Measurements from ENCODE around the gene BCLAF1.

Gene BCLAF1

DNA sequence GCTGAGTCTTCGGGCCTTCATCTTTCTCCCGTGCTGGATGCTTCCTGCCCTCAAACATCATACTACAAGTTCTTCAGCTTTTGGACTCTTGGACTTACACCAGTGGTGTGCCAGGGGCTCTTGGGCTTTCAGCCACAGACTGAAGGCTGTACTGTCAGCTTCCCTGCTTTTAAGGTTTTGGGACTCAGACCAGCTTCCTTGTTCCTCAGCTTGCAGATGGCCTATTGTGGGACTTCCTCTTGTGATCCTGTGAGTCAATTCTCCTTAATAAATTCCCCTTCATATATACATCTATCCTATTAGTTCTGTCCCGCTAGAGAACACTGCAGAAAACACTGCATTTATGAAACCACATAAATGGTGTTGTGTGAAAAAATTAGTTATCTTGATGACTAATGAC lies 13.9 kb upstream of the BCLAF1 start:
- Histone ChIP-seq H3K9me3 (ENCODE audit: low read depth, low read length) (no peaks in the 10 kb centered on the region), H3K36me3 (ENCODE audit: insufficient read depth, low read length) (no peaks in the 10 kb centered on the region), H3K27ac (no peak overlapping the region), H3K4me3 (no peak overlapping the region), H3K9ac (ENCODE audit: insufficient read length) (no peak overlapping the region)
- TF ChIP-seq EZH2 (IDR thresholded peaks at IDR 0.05) (no peak), POLR2AphosphoS5 (IDR thresholded peaks at IDR 0.05; ENCODE audit: borderline replicate concordance, low read depth, low read length) (no peak), FOXP2 (optimal IDR thresholded peaks at IDR 0.05; ENCODE audit: control extremely low read depth, extremely low read length, insufficient read depth) (no peak)
- no peak for DNase-seq (ENCODE audit: low read depth, low spot score)

DNA sequence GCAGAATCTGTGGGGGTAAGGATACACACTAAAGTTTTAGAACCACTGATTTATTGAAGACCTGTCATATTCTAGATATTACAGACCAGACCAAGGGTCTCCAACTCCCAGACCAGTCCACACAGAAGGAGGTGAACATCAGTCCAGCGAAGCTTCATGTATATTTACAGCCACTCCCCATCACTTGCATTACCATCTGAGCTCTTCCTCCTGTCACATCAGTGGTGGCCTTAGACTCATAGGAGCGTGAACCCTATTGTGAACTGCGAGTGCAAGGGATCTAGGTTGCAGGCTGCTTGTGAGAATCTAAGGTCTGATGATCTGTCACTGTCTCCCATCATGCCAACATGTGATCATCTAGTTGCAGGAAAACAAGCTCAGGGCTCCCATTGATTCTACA lies 5.0 kb upstream of the BCLAF1 start:
- Histone ChIP-seq H3K9me3 (ENCODE audit: low read depth, low read length) (no peaks in the 10 kb centered on the region), H3K4me3 (no peak overlapping the region), H3K27ac (no peak overlapping the region), H3K36me3 (ENCODE audit: insufficient read depth, low read length) (no peaks in the 10 kb centered on the region), H3K9ac (ENCODE audit: insufficient read length) (no peak overlapping the region)
- DNase-seq (ENCODE audit: low read depth, low spot score): no peak
- TF ChIP-seq POLR2AphosphoS5 (IDR thresholded peaks at IDR 0.05; ENCODE audit: borderline replicate concordance, low read depth, low read length) (no peak), FOXP2 (optimal IDR thresholded peaks at IDR 0.05; ENCODE audit: control extremely low read depth, extremely low read length, insufficient read depth) (no peak), EZH2 (IDR thresholded peaks at IDR 0.05) (no peak)

DNA sequence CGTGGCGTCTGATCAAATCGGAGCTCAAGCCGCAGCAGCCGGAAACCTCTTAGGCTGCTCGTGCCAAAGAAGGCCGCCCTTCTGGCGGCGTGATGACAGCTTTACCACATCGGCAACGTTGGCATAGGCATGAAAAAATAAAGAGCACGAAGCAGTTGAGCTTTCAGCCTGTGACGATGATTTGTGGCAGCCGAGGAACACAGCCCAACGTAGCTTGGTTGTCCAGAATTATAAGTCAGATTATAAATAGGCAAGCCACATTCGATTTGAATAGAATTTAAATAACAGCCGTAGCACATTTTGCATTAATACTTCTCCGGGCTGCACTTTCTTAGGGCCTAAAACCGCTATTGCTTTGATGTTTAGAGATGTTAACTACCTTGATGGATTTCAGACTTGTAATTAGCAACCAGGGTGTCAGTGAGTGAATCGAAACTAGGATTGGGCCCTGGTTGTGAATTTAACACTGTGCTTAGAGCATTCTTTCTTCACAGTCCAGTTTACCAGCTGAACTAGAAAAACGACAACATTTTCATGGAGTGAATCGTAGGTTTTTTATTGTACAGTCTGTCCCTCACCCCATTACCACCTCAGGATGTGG lies 864 bp upstream of the BCLAF1 start:
- DNase-seq (ENCODE audit: low read depth, low spot score): peak; percentile 52
- peaks cover 23% of the 10 kb centered on the region for H3K36me3 ChIP-seq (ENCODE audit: insufficient read depth, low read length)
- H3K9me3 ChIP-seq (ENCODE audit: low read depth, low read length): no peaks in the 10 kb centered on the region
- H3K27ac ChIP-seq: peak overlapping the region; percentile 100
- peak overlapping the region; percentile 100 for H3K4me3 ChIP-seq
- no peak for TF ChIP-seq FOXP2 (optimal IDR thresholded peaks at IDR 0.05; ENCODE audit: control extremely low read depth, extremely low read length, insufficient read depth)
- no peak for TF ChIP-seq POLR2AphosphoS5 (IDR thresholded peaks at IDR 0.05; ENCODE audit: borderline replicate concordance, low read depth, low read length)
- no peak for TF ChIP-seq EZH2 (IDR thresholded peaks at IDR 0.05)
- H3K9ac ChIP-seq (ENCODE audit: insufficient read length): peak overlapping the region; percentile 100

DNA sequence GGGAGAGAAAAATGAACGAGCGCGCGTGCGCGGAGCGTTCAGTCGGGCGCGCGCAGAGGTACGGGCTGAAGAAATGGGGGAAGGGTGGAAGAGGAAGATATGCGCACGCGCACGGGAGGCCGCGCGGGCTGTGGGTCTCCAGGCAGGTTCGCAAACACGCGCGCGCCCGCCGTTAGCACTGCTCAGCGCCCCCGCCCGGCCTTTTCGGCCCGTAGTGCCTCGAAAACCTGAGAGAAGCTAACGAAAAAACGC lies 393 bp downstream of the BCLAF1 start:
- Histone ChIP-seq H3K27ac (peak overlapping the region; percentile 100), H3K9me3 (ENCODE audit: low read depth, low read length) (no peaks in the 10 kb centered on the region), H3K9ac (ENCODE audit: insufficient read length) (peak overlapping the region; percentile 100), H3K36me3 (ENCODE audit: insufficient read depth, low read length) (peaks cover 34% of the 10 kb centered on the region), H3K4me3 (peak overlapping the region; percentile 100)
- TF ChIP-seq FOXP2 (optimal IDR thresholded peaks at IDR 0.05; ENCODE audit: control extremely low read depth, extremely low read length, insufficient read depth): no peak
- DNase-seq (ENCODE audit: low read depth, low spot score): no peak

DNA sequence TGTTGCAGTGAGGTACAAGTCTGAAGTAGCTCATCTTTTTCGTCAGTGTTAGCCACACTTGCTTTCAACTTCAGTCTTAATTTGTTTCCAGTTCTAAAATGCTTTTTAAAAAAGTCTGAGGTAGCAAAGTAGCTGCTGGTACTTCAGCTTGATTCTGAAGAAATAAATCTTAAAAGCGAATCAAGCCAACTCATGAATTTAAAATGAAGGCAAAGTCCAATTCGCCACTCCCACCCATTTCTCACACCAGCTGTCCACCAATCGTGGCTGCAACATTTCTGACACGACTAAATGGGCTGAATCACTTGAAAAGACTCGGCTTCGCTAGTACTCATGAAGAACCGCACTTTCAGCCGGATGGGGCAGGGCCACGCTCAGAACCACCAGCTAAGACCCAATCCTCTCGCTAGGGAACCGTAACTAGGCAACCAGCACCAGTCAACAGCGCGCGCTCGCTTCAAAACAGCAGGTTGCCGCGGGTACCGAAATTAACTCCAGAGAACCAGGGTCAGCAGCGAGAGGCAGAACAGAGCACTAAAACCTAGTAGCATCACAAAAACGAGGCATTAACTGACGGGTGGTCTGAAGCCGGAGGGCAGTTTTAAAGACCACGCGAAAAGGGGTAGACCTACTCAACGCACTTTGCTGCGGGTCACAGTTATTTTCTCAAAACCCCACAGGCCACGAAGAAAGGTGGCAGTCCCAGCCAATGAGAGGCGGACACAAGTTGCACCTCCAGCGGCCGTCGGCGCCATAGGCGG lies 900 bp downstream of the BCLAF1 start:
- TF ChIP-seq POLR2AphosphoS5 (IDR thresholded peaks at IDR 0.05; ENCODE audit: borderline replicate concordance, low read depth, low read length) (no peak), FOXP2 (optimal IDR thresholded peaks at IDR 0.05; ENCODE audit: control extremely low read depth, extremely low read length, insufficient read depth) (no peak), EZH2 (IDR thresholded peaks at IDR 0.05) (no peak)
- DNase-seq (ENCODE audit: low read depth, low spot score): no peak
- Histone ChIP-seq H3K36me3 (ENCODE audit: insufficient read depth, low read length) (peaks cover 34% of the 10 kb centered on the region), H3K9me3 (ENCODE audit: low read depth, low read length) (no peaks in the 10 kb centered on the region), H3K9ac (ENCODE audit: insufficient read length) (peak overlapping the region; percentile 100), H3K27ac (peak overlapping the region; percentile 100), H3K4me3 (peak overlapping the region; percentile 100)

DNA sequence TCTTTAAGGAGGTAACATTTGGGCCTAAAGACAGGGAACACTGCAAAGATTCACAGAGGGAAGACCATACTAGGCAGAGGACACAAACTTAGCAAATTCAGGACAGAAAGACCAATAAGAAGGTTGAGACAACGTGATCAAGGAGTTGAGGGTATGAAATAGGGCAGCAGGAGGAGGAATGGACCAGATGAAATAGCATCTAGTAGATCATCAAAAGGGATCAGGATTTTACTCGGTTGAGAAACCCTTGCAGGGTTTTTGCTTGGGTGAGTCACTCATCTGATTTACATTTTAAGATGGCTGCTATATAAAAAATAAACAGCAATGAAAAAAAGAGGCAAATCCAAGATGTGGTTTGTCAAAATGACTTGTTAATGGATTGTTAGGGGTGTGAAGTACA lies 4.7 kb downstream of the BCLAF1 start:
- no peak for DNase-seq (ENCODE audit: low read depth, low spot score)
- peak overlapping the region; percentile 35 for H3K4me3 ChIP-seq
- H3K27ac ChIP-seq: no peak overlapping the region
- no peaks in the 10 kb centered on the region for H3K9me3 ChIP-seq (ENCODE audit: low read depth, low read length)
- peaks cover 64% of the 10 kb centered on the region for H3K36me3 ChIP-seq (ENCODE audit: insufficient read depth, low read length)
- no peak overlapping the region for H3K9ac ChIP-seq (ENCODE audit: insufficient read length)
- TF ChIP-seq EZH2 (IDR thresholded peaks at IDR 0.05): no peak
- no peak for TF ChIP-seq POLR2AphosphoS5 (IDR thresholded peaks at IDR 0.05; ENCODE audit: borderline replicate concordance, low read depth, low read length)
- TF ChIP-seq FOXP2 (optimal IDR thresholded peaks at IDR 0.05; ENCODE audit: control extremely low read depth, extremely low read length, insufficient read depth): no peak

DNA sequence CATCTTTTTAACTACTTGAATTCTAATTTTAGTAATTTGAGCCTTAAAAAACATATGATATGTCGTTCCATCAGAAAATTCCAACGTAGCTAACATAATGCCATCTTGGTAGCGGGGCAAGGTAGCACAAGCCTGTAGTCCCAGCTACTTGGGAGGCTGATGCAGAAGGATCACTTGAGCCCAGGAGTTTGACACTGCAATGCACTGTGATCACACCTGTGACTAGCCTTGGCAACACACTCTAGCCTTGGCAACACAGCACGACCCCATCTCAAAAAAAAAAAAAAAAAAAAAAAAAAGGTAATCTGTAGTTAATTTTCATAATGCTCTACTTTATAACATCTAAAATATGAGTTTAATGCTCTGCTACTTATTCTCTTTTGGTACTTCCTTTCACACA lies 6.7 kb downstream of the BCLAF1 start:
- Histone ChIP-seq H3K4me3 (no peak overlapping the region), H3K36me3 (ENCODE audit: insufficient read depth, low read length) (peaks cover 71% of the 10 kb centered on the region)

DNA sequence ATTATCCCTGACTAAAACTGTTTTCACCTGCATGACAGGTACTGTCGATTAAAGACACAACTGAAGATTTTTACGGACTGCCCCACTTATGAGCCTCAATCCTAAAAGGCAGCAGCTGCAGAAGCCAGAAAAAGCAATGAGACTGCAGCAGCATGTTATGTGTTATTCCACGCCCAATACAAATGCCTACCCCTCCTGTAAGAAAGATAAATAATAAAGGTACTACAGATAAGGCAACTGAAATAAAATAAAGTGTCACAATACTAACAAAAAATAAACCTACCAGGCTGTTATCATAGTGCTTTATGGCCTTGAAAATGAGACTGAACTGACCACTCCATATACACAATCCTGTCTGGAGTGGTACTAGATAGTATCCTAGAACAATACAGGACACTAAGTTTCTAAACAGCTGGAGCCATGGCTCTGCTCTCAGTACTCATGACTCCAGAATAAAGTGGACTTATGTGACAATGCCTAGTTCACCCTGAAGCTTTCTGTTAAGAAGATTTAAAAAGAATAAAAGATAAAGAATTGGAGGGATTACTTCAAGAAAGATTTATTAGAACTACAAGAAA lies 9.5 kb downstream of the BCLAF1 start:
- no peak overlapping the region for H3K4me3 ChIP-seq
- H3K9me3 ChIP-seq (ENCODE audit: low read depth, low read length): no peaks in the 10 kb centered on the region
- H3K36me3 ChIP-seq (ENCODE audit: insufficient read depth, low read length): peaks cover 80% of the 10 kb centered on the region
- no peak for TF ChIP-seq POLR2AphosphoS5 (IDR thresholded peaks at IDR 0.05; ENCODE audit: borderline replicate concordance, low read depth, low read length)
- TF ChIP-seq FOXP2 (optimal IDR thresholded peaks at IDR 0.05; ENCODE audit: control extremely low read depth, extremely low read length, insufficient read depth): no peak
- no peak for TF ChIP-seq EZH2 (IDR thresholded peaks at IDR 0.05)
- no peak for DNase-seq (ENCODE audit: low read depth, low spot score)
- H3K27ac ChIP-seq: no peak overlapping the region
- no peak overlapping the region for H3K9ac ChIP-seq (ENCODE audit: insufficient read length)

More for the DNA sequence above, 6.7 kb downstream of the BCLAF1 start:
- DNase-seq (ENCODE audit: low read depth, low spot score): no peak
- Histone ChIP-seq H3K9me3 (ENCODE audit: low read depth, low read length) (no peaks in the 10 kb centered on the region), H3K9ac (ENCODE audit: insufficient read length) (no peak overlapping the region), H3K27ac (no peak overlapping the region)
- no peak for TF ChIP-seq FOXP2 (optimal IDR thresholded peaks at IDR 0.05; ENCODE audit: control extremely low read depth, extremely low read length, insufficient read depth)
- no peak for TF ChIP-seq EZH2 (IDR thresholded peaks at IDR 0.05)
- TF ChIP-seq POLR2AphosphoS5 (IDR thresholded peaks at IDR 0.05; ENCODE audit: borderline replicate concordance, low read depth, low read length): no peak
